HCT116 (cell line): Measurements from ENCODE around the gene MXI1. TPM values are rescaled to one million over a fixed set of nuclear protein-coding genes. Genes with fewer than 3 reads are reported as not detected.

Source experiments
- ATAC-seq: fragments of 200-7000 bp; cut with Tn5 transposase; 2 replicates; pipeline ENCODE4 v1.9.1; 2020; ENCODE audit warnings: mild to moderate bottlenecking, moderate library complexity
- BruUV-seq: library from RNA; stranded (reverse); fragments of 400-500 nt; replicated peaks from 2 replicates; lab custom pipeline; 2021; lab: Mats Ljungman, UMichigan
- CTCF ChIA-PET: fragments of 300-600 bp; sonication (Branson Sonifier 250); formaldehyde crosslinking; loops from one replicate; lab custom pipeline; 2021; ENCODE audit warnings: antibody characterized with exemption; lab: Charles Lee
- POLR2A ChIA-PET: fragments of 300-600, 350-600 bp; sonication (Branson Sonifier 250); formaldehyde crosslinking; loops from one replicate; lab custom pipeline; 2021; ENCODE audit warnings: antibody characterized with exemption; lab: Charles Lee
- RAD21 ChIA-PET, 2 experiments: fragments of 300-600 bp; sonication (Branson Sonifier 250); formaldehyde crosslinking; loops; one replicate each; lab custom pipeline; 2023; ENCODE audit warnings: low total read pairs in 2 of 2; ENCODE audit not compliant: uncharacterized antibody in 2 of 2, unreplicated experiment in 2 of 2, low non-redundant PET in 1 of 2; lab: Charles Lee
- DNase-seq: peaks from one replicate; pipeline ENCODE4 v3.0.0-alpha.2; 2010; ENCODE audit warnings: low read depth, low spot score
- H2AFZ ChIP-seq: fragments of 200-600 bp; shearing (Covaris generic), sonication (generic); 2 replicates; pipeline ENCODE4 v1.6.1; 2017; ENCODE audit warnings: low read depth, mixed run types, mixed read lengths, antibody characterized with exemption, low read length; ENCODE audit not compliant: poor library complexity, severe bottlenecking
- H3K27ac ChIP-seq: 2 replicates; pipeline ENCODE4 v1.5.1; 2012; ENCODE audit warnings: low read depth, low read length
- H3K27me3 ChIP-seq: fragments of 200-600 bp; sonication (generic); 2 replicates; pipeline ENCODE4 v1.6.1; 2016; ENCODE audit warnings: mixed run types, low read length, mixed read lengths; ENCODE audit not compliant: insufficient read depth
- H3K36me3 ChIP-seq, 2 experiments: fragments of 200-500 bp in 1 of 2; fragments of 200-600 bp in 1 of 2; sonication (Bioruptor generic) in 1 of 2; sonication (generic) in 1 of 2; 2 replicates each; pipeline versions ENCODE4 v1.5.1 to v1.6.1; 2014 to 2016; ENCODE audit warnings: low read length in 2 of 2, inconsistent platforms in 1 of 2, mixed read lengths in 1 of 2, mixed run types in 1 of 2; ENCODE audit not compliant: insufficient read depth in 2 of 2, control insufficient read depth in 1 of 2
- H3K4me1 ChIP-seq, 2 experiments: fragments of 200-600 bp in 1 of 2; sonication (generic) in 1 of 2; 2 replicates each; pipeline versions ENCODE4 v1.5.1 to v1.6.1; 2012 to 2017; ENCODE audit warnings: low read length in 2 of 2, inconsistent platforms in 1 of 2, mild to moderate bottlenecking in 1 of 2, mixed read lengths in 1 of 2, mixed run types in 1 of 2, moderate library complexity in 1 of 2; ENCODE audit not compliant: insufficient read depth in 2 of 2, control insufficient read depth in 1 of 2
- H3K4me2 ChIP-seq: fragments of 200-600 bp; sonication (generic); 2 replicates; pipeline ENCODE4 v1.6.1; 2017; ENCODE audit warnings: mixed run types, low read length, mixed read lengths
- H3K4me3 ChIP-seq, 2 experiments: fragments of 200-600 bp in 1 of 2; sonication (generic) in 1 of 2; replicated peaks in 1 of 2; 2 replicates each; pipeline ENCODE4 v1.5.1; 2011 to 2016; ENCODE audit warnings: low read length in 2 of 2, control low read depth in 1 of 2, low read depth in 1 of 2, mild to moderate bottlenecking in 1 of 2, mixed read lengths in 1 of 2, mixed run types in 1 of 2
- H3K79me2 ChIP-seq: fragments of 200-600 bp; sonication (generic); 2 replicates; pipeline ENCODE4 v1.6.1; 2017; ENCODE audit warnings: mild to moderate bottlenecking, mixed run types, low read length, moderate library complexity, mixed read lengths; ENCODE audit not compliant: insufficient read depth
- H3K9ac ChIP-seq: fragments of 200-600 bp; sonication (generic); 2 replicates; pipeline ENCODE4 v1.6.1; 2016; ENCODE audit warnings: low read length, mixed read lengths
- H3K9me2 ChIP-seq: fragments of 200-600 bp; sonication (generic), shearing (Covaris generic); 2 replicates; pipeline ENCODE4 v1.6.1; 2017; ENCODE audit warnings: mixed run types, mild to moderate bottlenecking, moderate library complexity; ENCODE audit not compliant: insufficient read depth
- H3K9me3 ChIP-seq, 2 experiments: fragments of 200-500 bp in 1 of 2; fragments of 200-600 bp in 1 of 2; sonication (Bioruptor generic) in 1 of 2; sonication (generic) in 1 of 2; 2 replicates each; pipeline ENCODE4 v1.6.1; 2014 to 2017; ENCODE audit warnings: low read length in 2 of 2, mixed read lengths in 2 of 2, inconsistent platforms in 1 of 2, low read depth in 1 of 2, mild to moderate bottlenecking in 1 of 2, mixed run types in 1 of 2, moderate library complexity in 1 of 2; ENCODE audit not compliant: control insufficient read depth in 1 of 2, insufficient read depth in 1 of 2
- H4K20me1 ChIP-seq: fragments of 200-600 bp; sonication (generic), shearing (Covaris generic); 2 replicates; pipeline ENCODE4 v1.6.1; 2017; ENCODE audit warnings: mixed run types, mild to moderate bottlenecking, moderate library complexity; ENCODE audit not compliant: insufficient read depth
- CTCF ChIP-seq, 3 experiments: fragments of 200-600 bp in 1 of 3; sonication (generic) in 1 of 3; IDR thresholded peaks in 2 of 3; conservative IDR thresholded peaks in 1 of 3; 2 replicates each; pipeline ENCODE4 v1.5.1; 2012 to 2017; ENCODE audit warnings: low read depth in 2 of 3, low read length in 2 of 3, antibody characterized with exemption in 1 of 3, borderline replicate concordance in 1 of 3, control low read depth in 1 of 3, mild to moderate bottlenecking in 1 of 3, mixed read lengths in 1 of 3, mixed run types in 1 of 3, moderate library complexity in 1 of 3; ENCODE audit not compliant: insufficient read depth in 1 of 3
- ZBTB33 ChIP-seq: IDR thresholded peaks from 2 replicates; pipeline ENCODE4 v1.6.1; 2011; ENCODE audit warnings: mild to moderate bottlenecking, low read length, moderate library complexity; ENCODE audit not compliant: insufficient replicate concordance; ENCODE audit errors: extremely low read depth
- intact Hi-C: fragments of 100-400 bp; cut with micrococcal nuclease; formaldehyde crosslinking; loops from 2 replicates; pipeline ENCODE4 v1.10.0; 2022
- total RNA-seq: library from RNA; stranded (reverse); gene quantifications from one replicate; pipeline ENCODE4 v1.2.1, GENCODE V29; 2021; ENCODE audit not compliant: unreplicated experiment

MXI1 gene
- total RNA-seq, 1 experiment from 2014 or later: 57.0 TPM

- H3K9me2 ChIP-seq: no peaks in the 10 kb centered on the region
- no peak for ATAC-seq
- H3K79me2 ChIP-seq: no peaks in the 10 kb centered on the region
- intact Hi-C loops: no loop called here
- H4K20me1 ChIP-seq: no peaks in the 10 kb centered on the region
- ChIA-PET POLR2A (no interaction called here), RAD21 (no interaction called here), CTCF (no interaction called here)
- no peak overlapping the region for H3K4me3 ChIP-seq
- H3K4me2 ChIP-seq: peak overlapping the region; percentile 38; the same call in 1 of the 2 replicates
- H3K9ac ChIP-seq: no peak overlapping the region
- H3K27ac ChIP-seq: no peak overlapping the region
- no peaks in the 10 kb centered on the region for H3K36me3 ChIP-seq
- H3K9me3 ChIP-seq: no peaks in the 10 kb centered on the region
- no peak for DNase-seq
- peak overlapping the region; percentile 66 for H2AFZ ChIP-seq
- BruUV-seq: no TSS peak
- TF ChIP-seq ZBTB33 (no peak), CTCF (IDR thresholded peaks at IDR 0.05 in 2 of 3, conservative IDR thresholded peaks at IDR 0.05 in 1 of 3; ENCODE audit: borderline replicate concordance in 1 of 3, insufficient read depth in 1 of 3, low read depth in 2 of 3, low read length in 2 of 3) (peak in 1 of 3 experiments; percentile 20; a peak in 1 of 6 replicates)
- H3K27me3 ChIP-seq: peaks cover 22% of the 10 kb centered on the region
- peaks cover 0 to 10% of the 10 kb centered on the region in 2 experiments; a peak in 2 of 4 replicates for H3K4me1 ChIP-seq
Measured at GRCh38 chr10:110170142-110170971, 37.0 kb upstream of the MXI1 start.
